CD4-positive, alpha-beta T cell (primary cell): ENCODE measurements around the gene CYS1. TPM values are rescaled to one million over a fixed set of nuclear protein-coding genes. Genes with fewer than 3 reads are reported as not detected.
A peak's percentile ranks its signal among the peaks of the same experiment; 100 is the strongest.

ENCODE experiments used
- ATAC-seq: fragments of 200-7000 bp; cut with Tn5 transposase; one replicate; pipeline ENCODE4 v1.10.0; 2022; ENCODE audit warnings: mild to moderate bottlenecking; ENCODE audit not compliant: poor library complexity
- CTCF ChIA-PET: fragments of 350-600 bp; sonication (Branson Sonifier 250); formaldehyde crosslinking; loops from one replicate; lab custom pipeline; 2021; ENCODE audit warnings: antibody characterized with exemption, inconsistent platforms; lab: Charles Lee
- POLR2A ChIA-PET: fragments of 350-600 bp; sonication (Branson Sonifier 250); formaldehyde crosslinking; loops from one replicate; lab custom pipeline; 2021; ENCODE audit warnings: antibody characterized with exemption, inconsistent platforms; lab: Charles Lee
- DNase-seq, 14 experiments: peaks; one replicate each; pipeline ENCODE4 v3.0.0-alpha.2; 2013 to 2020; ENCODE audit warnings: mixed read lengths in 2 of 14
- H3K27ac ChIP-seq, 2 donors: one replicate each; pipeline versions ENCODE4 v1.5.1 to v1.7.0; 2013; ENCODE audit warnings: low read length in 2 of 2, low read depth in 1 of 2, mild to moderate bottlenecking in 1 of 2
- H3K27me3 ChIP-seq, 2 experiments: 1 replicate in 1 of 2; 2 replicates in 1 of 2; pipeline versions ENCODE4 v1.6.1 to v1.7.0; 2013; ENCODE audit warnings: low read length in 2 of 2, control low read depth in 1 of 2, mild to moderate bottlenecking in 1 of 2, moderate library complexity in 1 of 2; ENCODE audit not compliant: insufficient read depth in 2 of 2, control insufficient read depth in 1 of 2
- H3K36me3 ChIP-seq: one replicate; pipeline ENCODE4 v1.6.1; 2013; ENCODE audit warnings: low read length, control low read depth; ENCODE audit not compliant: insufficient read depth
- H3K4me1 ChIP-seq: one replicate; pipeline ENCODE4 v1.6.1; 2013; ENCODE audit warnings: low read length, control low read depth; ENCODE audit not compliant: insufficient read depth
- H3K4me3 ChIP-seq: one replicate; pipeline ENCODE4 v1.5.1; 2013; ENCODE audit warnings: mild to moderate bottlenecking, low read length, moderate library complexity
- H3K9me3 ChIP-seq, 2 experiments: 1 replicate in 1 of 2; 2 replicates in 1 of 2; pipeline versions ENCODE4 v1.6.1 to v1.7.0; 2013; ENCODE audit warnings: low read length in 2 of 2, mild to moderate bottlenecking in 2 of 2, control low read depth in 1 of 2, moderate library complexity in 1 of 2; ENCODE audit not compliant: control insufficient read depth in 1 of 2, insufficient read depth in 1 of 2
- H3K27ac Mint-ChIP-seq: one replicate; pipeline ENCODE4 v1.8.0; 2020; ENCODE audit warnings: mixed read lengths
- H3K27me3 Mint-ChIP-seq: one replicate; pipeline ENCODE4 v1.8.0; 2021; ENCODE audit warnings: mixed read lengths
- H3K36me3 Mint-ChIP-seq: one replicate; pipeline ENCODE4 v1.8.0; 2021; ENCODE audit warnings: low read depth, mixed read lengths
- H3K4me1 Mint-ChIP-seq: one replicate; pipeline ENCODE4 v1.8.0; 2021; ENCODE audit warnings: low read depth, mixed read lengths
- H3K4me3 Mint-ChIP-seq: one replicate; pipeline ENCODE4 v1.8.0; 2020; ENCODE audit warnings: mild to moderate bottlenecking, mixed read lengths
- H3K9me3 Mint-ChIP-seq: one replicate; pipeline ENCODE4 v1.8.0; 2020; ENCODE audit warnings: mixed read lengths
- CTCF ChIP-seq: fragments of 200-600 bp; IDR thresholded peaks from one replicate; pipeline ENCODE4 v1.8.0; 2022; ENCODE audit warnings: antibody characterized with exemption, mild to moderate bottlenecking
- intact Hi-C, 2 experiments: fragments of 100-400 bp; cut with DNase I in 1 of 2; cut with micrococcal nuclease in 1 of 2; formaldehyde crosslinking; loops; one replicate each; pipeline versions ENCODE4 v1.15.1 to v1.9.0; 2023 to 2025; cut with DNase I, micrococcal nuclease
- total RNA-seq, 174 experiments: library from RNA in 2 of 174; stranded (reverse) in 2 of 174; gene quantifications; one replicate each; pipeline ENCODE4 v1.2.3 and lab custom pipeline; 2021 to 2026

Gene CYS1
- total RNA-seq, 2 experiments from 2014 or later, result not detected

- Histone ChIP-seq H3K27ac (no peak overlapping the region), H3K4me3 (no peak overlapping the region), H3K27me3 (peaks cover 13 to 16% of the 10 kb centered on the region in 2 experiments), H3K36me3 (no peaks in the 10 kb centered on the region), H3K4me1 (peaks cover 3% of the 10 kb centered on the region), H3K9me3 (no peaks in the 10 kb centered on the region)
- CTCF ChIA-PET, result interaction anchor here (0.7 to 2.9 kb wide), 14 partner anchors 9 to 298 kb away, joined by 3 to 43 read pairs (median 4); no protein-coding TSS in a partner anchor
- POLR2A ChIA-PET, result interaction anchor here (0.7 kb wide), 1 partner anchor 92 kb away, joined by 3 read pairs; no protein-coding TSS in a partner anchor
- DNase-seq, result peak in 8 of 14 experiments; percentile 6 to 66 (median 35)
- peaks cover 51% of the 10 kb centered on the region for H3K27me3 Mint-ChIP-seq
- H3K4me1 Mint-ChIP-seq, result peaks cover 2% of the 10 kb centered on the region
- TF ChIP-seq CTCF, result peak; percentile 75
- no peak overlapping the region for H3K4me3 Mint-ChIP-seq
- H3K36me3 Mint-ChIP-seq, result no peaks in the 10 kb centered on the region
- intact Hi-C loops, result loop anchor here (1.0 kb wide), 1 partner anchor 25 kb away; no protein-coding TSS in a partner anchor
- H3K27ac Mint-ChIP-seq, result no peak overlapping the region
- peak; percentile 75 for ATAC-seq
- no peaks in the 10 kb centered on the region for H3K9me3 Mint-ChIP-seq
Measured at GRCh38 chr2:10097352-10098148, 17.3 kb upstream of the CYS1 start.

GRCh38 chr2:10096641-10097040 lies 16.4 kb upstream of the CYS1 start:
- no peaks in the 10 kb centered on the region for H3K36me3 ChIP-seq
- POLR2A ChIA-PET, result no interaction called here
- peaks cover 19 to 22% of the 10 kb centered on the region in 2 experiments for H3K27me3 ChIP-seq
- Mint-ChIP-seq H3K27ac (no peak overlapping the region), H3K9me3 (no peaks in the 10 kb centered on the region), H3K27me3 (peaks cover 59% of the 10 kb centered on the region), H3K4me1 (peaks cover 9% of the 10 kb centered on the region), H3K36me3 (no peaks in the 10 kb centered on the region), H3K4me3 (no peak overlapping the region)
- no peak overlapping the region for H3K27ac ChIP-seq
- peaks cover 0 to 1% of the 10 kb centered on the region in 2 experiments for H3K9me3 ChIP-seq
- intact Hi-C loops, result loop anchor here (1.0 kb wide), 1 partner anchor 24 kb away; no protein-coding TSS in a partner anchor
- CTCF ChIA-PET, result interaction anchor here (1.0 to 2.9 kb wide), 12 partner anchors 8 to 297 kb away, joined by 3 to 43 read pairs (median 4); no protein-coding TSS in a partner anchor
- no peak for DNase-seq
- no peak overlapping the region for H3K4me3 ChIP-seq
- no peak for TF ChIP-seq CTCF
- peaks cover 3% of the 10 kb centered on the region for H3K4me1 ChIP-seq
- no peak for ATAC-seq

- H3K4me3 ChIP-seq, result no peak overlapping the region
- Mint-ChIP-seq H3K27me3 (peaks cover 71% of the 10 kb centered on the region), H3K4me3 (no peak overlapping the region), H3K4me1 (peaks cover 14% of the 10 kb centered on the region), H3K27ac (no peak overlapping the region), H3K9me3 (no peaks in the 10 kb centered on the region), H3K36me3 (no peaks in the 10 kb centered on the region)
- ChIA-PET CTCF (interaction anchor here (1.2 kb wide), 2 partner anchors 13 to 23 kb away, joined by 3 to 4 read pairs; no protein-coding TSS in a partner anchor), POLR2A (no interaction called here)
- intact Hi-C loops, result no loop called here
- peaks cover 0 to 7% of the 10 kb centered on the region in 2 experiments for H3K9me3 ChIP-seq
- no peak for TF ChIP-seq CTCF
- H3K4me1 ChIP-seq, result peaks cover 10% of the 10 kb centered on the region
- no peak overlapping the region for H3K27ac ChIP-seq
- ATAC-seq (no peak), DNase-seq (no peak)
- no peaks in the 10 kb centered on the region for H3K36me3 ChIP-seq
- H3K27me3 ChIP-seq, result peaks cover 33% of the 10 kb centered on the region in 2 experiments
Measured at GRCh38 chr2:10095175-10095574, 15.0 kb upstream of the CYS1 start.
